GM12874 (cell line): ENCODE data around the gene PPFIA1.

Experiments used
- CTCF ChIP-seq: IDR thresholded peaks from 2 replicates; pipeline ENCODE4 v1.5.1; 2011; ENCODE audit warnings: low read depth, mild to moderate bottlenecking, control low read depth, low read length, moderate library complexity; ENCODE audit not compliant: insufficient read depth

The PPFIA1 gene

GRCh38 chr11:70243912-70244652 lies 26.4 kb upstream of the PPFIA1 start:
- TF ChIP-seq CTCF: no peak

GRCh38 chr11:70244698-70245097 lies 25.8 kb upstream of the PPFIA1 start:
- TF ChIP-seq CTCF: no peak

- TF ChIP-seq CTCF: no peak
Measured at GRCh38 chr11:70246196-70246595, 24.3 kb upstream of the PPFIA1 start.

- no peak for TF ChIP-seq CTCF
Measured at GRCh38 chr11:70247042-70247709, 23.3 kb upstream of the PPFIA1 start.

GRCh38 chr11:70247710-70248072 lies 22.8 kb upstream of the PPFIA1 start:
- no peak for TF ChIP-seq CTCF

- TF ChIP-seq CTCF: no peak
Measured at GRCh38 chr11:70250876-70251658, 19.4 kb upstream of the PPFIA1 start.

- TF ChIP-seq CTCF: no peak
Measured at GRCh38 chr11:70251659-70252321, 18.7 kb upstream of the PPFIA1 start.
